Peyer's patch (tissue), 4 donors: Measurements from ENCODE around the gene ZHX3.

Experiments
- CTCF ChIP-seq, 6 experiments: fragments of 450-650 bp in 4 of 6; fragments of 200-600 bp in 2 of 6; sonication (generic) in 1 of 6; IDR thresholded peaks; one replicate each; pipeline ENCODE4 v1.5.1; 2017 to 2019; ENCODE audit warnings: antibody characterized with exemption in 6 of 6, mild to moderate bottlenecking in 3 of 6, moderate library complexity in 1 of 6
- POLR2A ChIP-seq, 2 donors: fragments of 450-650 bp; IDR thresholded peaks; one replicate each; pipeline ENCODE4 v1.5.1; 2017; ENCODE audit warnings: antibody characterized with exemption in 2 of 2, mild to moderate bottlenecking in 2 of 2, moderate library complexity in 2 of 2

DNA sequence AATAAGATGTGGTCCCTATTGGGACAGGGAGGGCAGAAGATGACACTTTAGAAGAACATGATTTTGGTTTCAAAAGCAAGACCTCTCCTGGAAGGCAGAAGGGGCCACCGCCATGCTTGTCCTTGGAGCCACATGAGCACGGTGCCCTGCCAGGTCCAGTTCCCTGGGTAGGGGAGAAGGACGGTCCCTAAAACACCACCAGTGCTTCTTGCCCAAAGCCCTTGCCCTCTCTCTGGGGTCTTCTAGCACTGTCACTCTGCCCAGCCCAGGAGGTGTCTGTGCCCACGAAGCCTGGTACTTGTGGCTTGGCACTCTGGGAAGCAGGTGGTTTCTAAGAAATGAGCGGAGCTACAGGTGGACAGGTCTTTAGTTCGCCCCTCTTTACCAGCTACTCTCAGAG, 134.1 kb downstream of the ZHX3 start:
- TF ChIP-seq CTCF (IDR thresholded peaks at IDR 0.05) (no peak), POLR2A (IDR thresholded peaks at IDR 0.05) (no peak)
